ENCODE measurements around the gene NUDC.
"Not testable (repeated sequence)": the region's sequence is repeated elsewhere in the genome, so short reads cannot be mapped to it uniquely, and the experiment has no call there.

The NUDC gene

GRCh38 chr1:26984291-26984690 lies 62.7 kb downstream of the NUDC start:
- H3K4me1 Mint-ChIP-seq = no peaks in the 10 kb centered on the region
- H3K27me3 Mint-ChIP-seq = peaks cover 16% of the 10 kb centered on the region
- no peak overlapping the region for H3K27ac Mint-ChIP-seq
- H3K36me3 Mint-ChIP-seq = no peaks in the 10 kb centered on the region
- H3K9me3 Mint-ChIP-seq = no peaks in the 10 kb centered on the region
- H3K4me3 Mint-ChIP-seq = no peak overlapping the region

GRCh38 chr1:26986658-26987057 lies 65.1 kb downstream of the NUDC start:
- no peak overlapping the region for H3K27ac Mint-ChIP-seq
- no peak overlapping the region for H3K4me3 Mint-ChIP-seq
- H3K4me1 Mint-ChIP-seq = peaks cover 6% of the 10 kb centered on the region
- peaks cover 17% of the 10 kb centered on the region for H3K27me3 Mint-ChIP-seq
- H3K36me3 Mint-ChIP-seq = no peaks in the 10 kb centered on the region
- H3K9me3 Mint-ChIP-seq = no peaks in the 10 kb centered on the region

DNA sequence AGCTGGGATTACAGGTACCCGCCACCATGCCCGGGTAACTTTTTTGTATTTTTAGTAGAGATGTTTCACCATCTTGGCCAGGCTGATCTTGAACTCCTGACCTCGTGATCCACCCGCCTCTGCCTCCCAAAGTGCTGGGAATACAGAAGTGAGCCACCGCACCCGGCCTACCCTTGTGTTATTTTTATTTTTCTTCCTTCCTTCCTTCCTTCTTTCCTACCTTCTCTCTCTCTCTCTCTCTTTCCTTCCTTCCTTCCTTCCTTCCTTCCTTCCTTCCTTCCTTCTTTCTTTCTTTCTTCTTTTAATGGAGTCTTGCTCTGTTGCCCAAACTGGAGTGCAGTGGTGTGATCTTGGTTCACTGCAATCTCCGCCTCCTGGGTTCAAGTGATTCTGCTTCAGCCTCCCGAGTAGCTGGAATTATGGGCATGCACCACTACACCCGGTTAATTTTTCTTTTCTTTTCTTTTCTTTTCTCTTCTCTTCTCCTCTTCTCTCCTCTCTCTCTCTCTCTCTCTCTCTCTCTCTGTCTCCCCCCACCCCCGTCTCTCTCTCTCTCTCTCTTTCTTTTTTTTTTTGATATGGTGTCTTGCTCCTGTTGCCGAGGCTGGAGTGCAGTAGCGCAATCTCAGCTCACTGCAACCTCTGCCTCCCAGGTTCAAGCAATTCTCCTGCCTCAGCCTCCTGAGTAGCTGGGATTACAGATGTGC lies 68.0 kb downstream of the NUDC start:
- not testable (repeated sequence) for H3K27ac Mint-ChIP-seq, H3K36me3 Mint-ChIP-seq, H3K4me3 Mint-ChIP-seq, H3K9me3 Mint-ChIP-seq
- Mint-ChIP-seq H3K4me1 (peaks cover 15% of the 10 kb centered on the region), H3K27me3 (peaks cover 20% of the 10 kb centered on the region)

DNA sequence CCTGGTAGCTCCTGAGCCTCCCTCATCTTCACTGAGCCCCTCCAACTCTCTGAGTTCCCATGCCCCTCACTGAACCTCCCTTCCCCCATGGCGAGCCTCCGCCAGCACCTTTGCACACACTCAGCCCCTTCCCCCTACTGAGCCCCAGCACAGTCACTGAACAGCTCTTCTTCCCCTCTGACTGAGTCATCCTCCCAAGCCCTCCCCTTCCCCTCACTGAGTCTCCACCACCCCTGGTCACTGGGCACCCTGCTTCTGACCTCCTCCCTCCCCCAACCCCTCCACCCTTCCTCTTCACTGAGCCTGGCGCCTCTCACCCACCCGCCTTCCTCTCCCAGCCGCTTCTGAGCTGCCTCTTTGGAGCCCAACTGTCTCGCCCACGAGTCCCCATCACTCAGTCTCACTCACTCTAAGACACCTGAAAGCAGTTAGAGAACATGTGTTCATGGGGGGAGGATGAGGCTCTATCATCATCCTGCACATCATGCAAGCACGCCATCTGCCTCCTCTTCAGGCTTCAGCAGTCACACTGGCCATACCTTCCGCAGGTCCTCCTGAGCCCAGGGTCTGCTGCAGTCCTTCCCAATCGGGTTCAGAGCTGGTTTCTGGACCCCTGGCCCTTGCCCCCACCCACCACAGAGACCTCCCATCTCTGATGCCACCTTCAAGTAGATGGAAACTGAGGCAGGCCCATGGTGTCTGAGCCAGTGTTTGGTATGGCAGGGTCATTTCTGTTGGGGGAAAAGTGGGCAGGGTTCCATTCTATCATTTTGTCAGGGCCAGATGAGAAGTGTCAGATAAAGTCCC lies 70.0 kb downstream of the NUDC start:
- Mint-ChIP-seq H3K27me3 (peaks cover 25% of the 10 kb centered on the region), H3K27ac (no peak overlapping the region), H3K4me1 (peaks cover 15% of the 10 kb centered on the region), H3K4me3 (peak overlapping the region; percentile 57), H3K9me3 (no peaks in the 10 kb centered on the region), H3K36me3 (no peaks in the 10 kb centered on the region)

GRCh38 chr1:26993237-26994019 lies 71.9 kb downstream of the NUDC start, which contains the start of gene TRNP1:
TSS of gene TRNP1 (plus strand) at chr1:26993692. CDS start at chr1:26993787, 95 bp downstream.
- H3K36me3 Mint-ChIP-seq = no peaks in the 10 kb centered on the region
- H3K4me3 Mint-ChIP-seq = peak within 1 kb of the TSS; percentile 82
- H3K9me3 Mint-ChIP-seq = no peaks in the 10 kb centered on the region
- H3K27me3 Mint-ChIP-seq = peaks cover 27% of the 10 kb centered on the region
- peaks cover 22% of the 10 kb centered on the region for H3K4me1 Mint-ChIP-seq
- H3K27ac Mint-ChIP-seq = peak within 1 kb of the TSS; percentile 72

- H3K27ac Mint-ChIP-seq = no peak overlapping the region
- no peaks in the 10 kb centered on the region for H3K9me3 Mint-ChIP-seq
- peak overlapping the region; percentile 76 for H3K4me3 Mint-ChIP-seq
- H3K4me1 Mint-ChIP-seq = peaks cover 22% of the 10 kb centered on the region
- peaks cover 27% of the 10 kb centered on the region for H3K27me3 Mint-ChIP-seq
- H3K36me3 Mint-ChIP-seq = no peaks in the 10 kb centered on the region
Observed at GRCh38 chr1:26994020-26994786, 72.7 kb downstream of the NUDC start.

GRCh38 chr1:26994787-26995517 lies 73.4 kb downstream of the NUDC start:
- Mint-ChIP-seq H3K4me3 (peak overlapping the region; percentile 76), H3K27ac (no peak overlapping the region), H3K27me3 (peaks cover 27% of the 10 kb centered on the region)

DNA sequence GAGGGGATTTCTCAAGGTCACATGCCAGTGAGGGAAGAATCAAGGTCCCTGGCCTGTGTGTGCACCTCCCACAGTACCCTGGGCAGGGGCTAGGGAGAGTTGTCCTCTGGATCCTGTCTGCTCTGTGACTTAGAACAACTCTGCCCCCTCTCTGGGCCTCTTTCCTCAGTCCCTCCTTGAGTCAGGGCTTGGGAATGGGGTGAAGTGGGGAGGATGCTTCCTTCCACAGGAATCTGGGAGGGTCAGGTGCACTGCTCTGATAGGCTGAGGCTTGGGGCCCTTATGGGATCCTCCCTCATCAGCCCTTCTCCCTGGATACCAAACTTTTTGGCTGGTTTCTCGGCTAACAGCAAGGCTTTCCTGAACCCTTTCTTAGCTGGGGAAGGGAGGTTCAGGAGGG lies 74.5 kb downstream of the NUDC start:
- Mint-ChIP-seq H3K4me3 (no peak overlapping the region), H3K27me3 (peaks cover 25% of the 10 kb centered on the region)

More at GRCh38 chr1:26994787-26995517, 73.4 kb downstream of the NUDC start:
- Mint-ChIP-seq H3K36me3 (no peaks in the 10 kb centered on the region), H3K4me1 (peaks cover 22% of the 10 kb centered on the region), H3K9me3 (no peaks in the 10 kb centered on the region)

More for the DNA sequence above, 74.5 kb downstream of the NUDC start:
- Mint-ChIP-seq H3K36me3 (no peaks in the 10 kb centered on the region), H3K9me3 (no peaks in the 10 kb centered on the region), H3K4me1 (peaks cover 22% of the 10 kb centered on the region), H3K27ac (no peak overlapping the region)
